IMR-90 (cell line): Measurements from ENCODE around the gene PRTG. TPM values are rescaled to one million over a fixed set of nuclear protein-coding genes. Genes with fewer than 3 reads are reported as not detected.

ENCODE experiments used
- ATAC-seq: fragments of 200-7000 bp; cut with Tn5 transposase; 2 replicates; pipeline ENCODE4 v1.9.1; 2020; ENCODE audit warnings: low read depth, mild to moderate bottlenecking, moderate library complexity
- BruUV-seq: library from RNA; stranded (reverse); fragments of 400-500 nt; replicated peaks from 2 replicates; lab custom pipeline; 2021; lab: Mats Ljungman, UMichigan
- CTCF ChIA-PET: fragments of 300-600 bp; formaldehyde crosslinking; extraction: SDS; loops from one replicate; lab custom pipeline; 2021; ENCODE audit warnings: antibody characterized with exemption; lab: Yijun Ruan, JAX
- POLR2A ChIA-PET: fragments of 300-600 bp; sonication (Branson Sonifier 250); formaldehyde crosslinking; loops from one replicate; lab custom pipeline; 2022; ENCODE audit warnings: antibody characterized with exemption; ENCODE audit not compliant: unreplicated experiment; lab: Charles Lee
- DNase-seq: peaks from one replicate; pipeline ENCODE4 v3.0.0; 2013
- H2AFZ ChIP-seq: replicated peaks from 2 replicates; pipeline ENCODE3; 2013; ENCODE audit warnings: low read length, mild to moderate bottlenecking; ENCODE audit not compliant: poor library complexity
- H2AK5ac ChIP-seq: 2 replicates; pipeline ENCODE4 v1.6.1; 2013; ENCODE audit warnings: low read depth, low read length, inconsistent platforms
- H2AK9ac ChIP-seq: replicated peaks from 2 replicates; pipeline ENCODE3; 2013; ENCODE audit warnings: mild to moderate bottlenecking, low read depth, low read length, moderate library complexity; ENCODE audit not compliant: poor library complexity
- H2BK120ac ChIP-seq: 2 replicates; pipeline ENCODE4 v1.6.1; 2013; ENCODE audit warnings: low read depth, low read length, inconsistent platforms
- H2BK15ac ChIP-seq: 3 replicates; pipeline ENCODE4 v1.6.1; 2013; ENCODE audit warnings: low read depth, low read length, inconsistent platforms
- H2BK20ac ChIP-seq: 2 replicates; pipeline ENCODE4 v1.6.1; 2013; ENCODE audit warnings: low read depth, mild to moderate bottlenecking, inconsistent platforms, low read length, moderate library complexity
- H2BK5ac ChIP-seq: 2 replicates; pipeline ENCODE4 v1.6.1; 2013; ENCODE audit warnings: mild to moderate bottlenecking, low read depth, low read length, inconsistent platforms; ENCODE audit not compliant: poor library complexity, severe bottlenecking
- H3K14ac ChIP-seq: replicated peaks from 2 replicates; pipeline ENCODE4 v1.6.1; 2013; ENCODE audit warnings: low read depth, low read length, inconsistent platforms
- H3K18ac ChIP-seq: 2 replicates; pipeline ENCODE4 v1.6.1; 2013; ENCODE audit warnings: low read depth, low read length, control low read depth
- H3K23ac ChIP-seq: 2 replicates; pipeline ENCODE4 v1.6.1; 2013; ENCODE audit warnings: low read depth, low read length, inconsistent platforms
- H3K27ac ChIP-seq: 2 replicates; pipeline ENCODE4 v1.5.1; 2013; ENCODE audit warnings: mild to moderate bottlenecking, control low read depth, low read length; ENCODE audit not compliant: insufficient read depth
- H3K27me3 ChIP-seq: 2 replicates; pipeline ENCODE4 v1.6.1; 2013; ENCODE audit warnings: low read length; ENCODE audit not compliant: control insufficient read depth, insufficient read depth
- H3K36me3 ChIP-seq: 2 replicates; pipeline ENCODE4 v1.6.1; 2013; ENCODE audit warnings: low read length, mixed read lengths; ENCODE audit not compliant: control insufficient read depth, insufficient read depth
- H3K4ac ChIP-seq: 2 replicates; pipeline ENCODE4 v1.6.1; 2013; ENCODE audit warnings: low read depth, low read length, inconsistent platforms
- H3K4me1 ChIP-seq: 2 replicates; pipeline ENCODE4 v1.6.1; 2013; ENCODE audit warnings: low read length, mixed read lengths; ENCODE audit not compliant: control insufficient read depth, insufficient read depth
- H3K4me2 ChIP-seq: 2 replicates; pipeline ENCODE4 v1.6.1; 2013; ENCODE audit warnings: low read depth, mild to moderate bottlenecking, control low read depth, low read length, moderate library complexity
- H3K4me3 ChIP-seq: 2 replicates; pipeline ENCODE4 v1.5.1; 2013; ENCODE audit warnings: low read depth, mild to moderate bottlenecking, control low read depth, low read length, moderate library complexity; ENCODE audit not compliant: insufficient read depth
- H3K56ac ChIP-seq: 2 replicates; pipeline ENCODE4 v1.6.1; 2013; ENCODE audit warnings: low read length, inconsistent platforms; ENCODE audit not compliant: insufficient read depth; ENCODE audit errors: extremely low read depth
- H3K79me1 ChIP-seq, 2 experiments: 2 replicates each; pipeline ENCODE4 v1.6.1; 2013; ENCODE audit warnings: low read length in 2 of 2, inconsistent platforms in 1 of 2, low read depth in 1 of 2
- H3K9ac ChIP-seq: 2 replicates; pipeline ENCODE4 v1.6.1; 2013; ENCODE audit warnings: low read depth, low read length, control low read depth
- H3K9me1 ChIP-seq: 2 replicates; pipeline ENCODE4 v1.6.1; 2013; ENCODE audit warnings: low read length, inconsistent platforms; ENCODE audit not compliant: insufficient read depth
- H3K9me3 ChIP-seq: 2 replicates; pipeline ENCODE4 v1.6.1; 2013; ENCODE audit warnings: low read length; ENCODE audit not compliant: control insufficient read depth, insufficient read depth
- H4K20me1 ChIP-seq: 2 replicates; pipeline ENCODE4 v1.6.1; 2013; ENCODE audit warnings: low read length, inconsistent platforms; ENCODE audit not compliant: insufficient read depth
- H4K5ac ChIP-seq: 2 replicates; pipeline ENCODE4 v1.6.1; 2013; ENCODE audit warnings: mild to moderate bottlenecking, low read depth, low read length, control low read depth
- H4K8ac ChIP-seq, 2 experiments: 2 replicates each; pipeline ENCODE4 v1.6.1; 2013; ENCODE audit warnings: low read depth in 2 of 2, low read length in 2 of 2, control low read depth in 1 of 2, inconsistent platforms in 1 of 2
- H4K91ac ChIP-seq: 2 replicates; pipeline ENCODE4 v1.6.1; 2013; ENCODE audit warnings: low read depth, low read length, inconsistent platforms; ENCODE audit not compliant: insufficient read depth
- MAZ ChIP-seq: IDR thresholded peaks from 2 replicates; pipeline ENCODE4 v1.6.1; 2012; ENCODE audit warnings: low read depth, mild to moderate bottlenecking, low read length, improper control_type of control experiment, moderate library complexity, borderline replicate concordance
- NFE2L2 ChIP-seq: fragments of 150-350 bp; IDR thresholded peaks from 2 replicates; pipeline ENCODE4 v1.6.1; 2016; ENCODE audit warnings: low read depth, mild to moderate bottlenecking, low read length
- RFX5 ChIP-seq: IDR thresholded peaks from 2 replicates; pipeline ENCODE4 v1.8.0; 2012; ENCODE audit warnings: low read depth, mild to moderate bottlenecking, low read length, moderate library complexity
- USF2 ChIP-seq: fragments of 150-350 bp; IDR thresholded peaks from 2 replicates; pipeline ENCODE4 v1.6.1; 2017; ENCODE audit warnings: mild to moderate bottlenecking, antibody characterized with exemption, low read length, low read depth
- WGBS, 2 experiments: methylation state at CpG; one replicate each; pipeline versions ENCODE4 v1.1.5 to v1.1.7; 2013; ENCODE audit warnings: missing lambda C conversion rate in 2 of 2; ENCODE audit not compliant: insufficient read length in 1 of 2; ENCODE audit errors: extremely low coverage in 2 of 2; 5-methylcytosine and 5-hydroxymethylcytosine counted together
- dilution Hi-C: fragments of 300-500 bp; cut with HindIII; formaldehyde crosslinking; loops from one replicate; pipeline ENCODE4 v1.14.3; 2018; ENCODE audit warnings: low sequenced_read_pairs; ENCODE audit not compliant: unreplicated experiment
- in situ Hi-C: fragments of 300-500 bp; cut with MboI; formaldehyde crosslinking; loops from 3 replicates; pipeline ENCODE4 v1.14.3; 2019; ENCODE audit warnings: low sequenced_read_pairs, inconsistent platforms, mixed read lengths
- intact Hi-C: fragments of 100-400 bp; cut with micrococcal nuclease; formaldehyde crosslinking; loops from 2 replicates; pipeline ENCODE4 v1.10.0; 2022
- polyA plus RNA-seq, 3 experiments: library from polyadenylated mRNA; depleted of rRNA; stranded (reverse); fragments of >200 nt; gene quantifications; 2 replicates each; pipeline ENCODE4 v1.2.3, GENCODE V29; 2012; ENCODE audit warnings: low replicate concordance in 1 of 3
- total RNA-seq: library from RNA; depleted of rRNA; stranded (reverse); fragments of >200 nt; gene quantifications from 2 replicates; pipeline ENCODE4 v1.2.3, GENCODE V29; 2012

PRTG gene
- total and polyA plus RNA-seq, 2 of the 4 experiments (the other 2 are of a cell fraction), result 0.99 to 1.4 TPM

DNA sequence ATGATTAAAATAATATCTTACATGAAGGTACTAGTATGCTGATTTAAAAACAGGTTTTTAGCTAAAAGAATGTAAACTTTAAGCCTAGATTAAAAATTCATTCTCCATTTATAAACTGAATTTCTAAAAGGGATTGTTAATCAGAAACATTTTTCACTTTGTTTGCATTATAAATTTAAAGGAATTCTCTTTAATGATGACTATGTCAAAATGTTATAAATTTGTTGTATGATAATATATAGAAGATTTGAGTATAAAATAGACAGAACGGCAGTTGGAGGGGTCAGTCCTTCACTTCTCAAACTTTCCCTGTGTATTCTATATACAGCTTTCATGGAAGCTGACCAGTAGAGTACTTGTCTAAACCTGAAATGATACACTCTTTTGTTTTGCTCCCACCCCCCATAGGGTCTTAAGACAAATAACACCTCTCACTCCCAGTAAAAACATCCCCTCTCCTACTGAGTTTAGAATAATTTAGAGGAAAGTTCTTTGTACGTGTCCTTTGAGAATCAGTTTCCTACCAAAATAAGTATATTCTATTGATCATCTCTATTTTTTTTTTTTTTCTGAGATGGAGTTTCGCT lies 90.0 kb downstream of the PRTG start:
- H3K9me1 ChIP-seq, result no peaks in the 10 kb centered on the region

More for the DNA sequence above, 90.0 kb downstream of the PRTG start:
- Histone ChIP-seq H3K4me3 (no peak overlapping the region), H3K18ac (no peak overlapping the region), H2AK5ac (no peak overlapping the region), H2BK120ac (no peak overlapping the region), H2AK9ac (no peak overlapping the region), H3K14ac (no peak overlapping the region), H4K8ac (no peak overlapping the region), H2BK5ac (no peak overlapping the region), H3K4me1 (no peaks in the 10 kb centered on the region), H4K5ac (no peak overlapping the region), H3K79me1 (no peaks in the 10 kb centered on the region), H2BK15ac (no peak overlapping the region), H3K9ac (no peak overlapping the region), H3K27ac (no peak overlapping the region), H3K23ac (no peak overlapping the region), H3K9me3 (no peaks in the 10 kb centered on the region), H4K20me1 (no peaks in the 10 kb centered on the region), H2AFZ (no peak overlapping the region), H2BK20ac (no peak overlapping the region), H3K27me3 (no peaks in the 10 kb centered on the region), H3K56ac (no peak overlapping the region), H3K4ac (no peak overlapping the region), H4K91ac (no peak overlapping the region), H3K4me2 (no peak overlapping the region), H3K36me3 (no peaks in the 10 kb centered on the region)
- dilution Hi-C loops, result no loop called here
- WGBS, 2 experiments, result no CpG with 5 or more reads among the region's 3 CpGs
- ATAC-seq, result no peak
- ChIA-PET CTCF (interaction anchor here (0.7 to 1.0 kb wide), 2 partner anchors 266 to 1089 kb away, joined by 3 read pairs; no protein-coding TSS in a partner anchor), POLR2A (no interaction called here)
- intact Hi-C loops, result no loop called here
- in situ Hi-C loops, result loop anchor here (10.0 to 25.0 kb wide), 3 partner anchors 134 to 784 kb away; no protein-coding TSS in a partner anchor
- BruUV-seq, result no TSS peak
- DNase-seq, result no peak
- TF ChIP-seq NFE2L2 (no peak), MAZ (no peak), USF2 (no peak), RFX5 (no peak)
